ENCODE data around the gene CHST12. TPM values are rescaled to one million over a fixed set of nuclear protein-coding genes. Genes with fewer than 3 reads are reported as not detected.
"Not testable (repeated sequence)": the region's sequence is repeated elsewhere in the genome, so short reads cannot be mapped to it uniquely, and the experiment has no call there.

The CHST12 gene
- total RNA-seq, 1 experiment from 2014 or later = 24.7 TPM

DNA sequence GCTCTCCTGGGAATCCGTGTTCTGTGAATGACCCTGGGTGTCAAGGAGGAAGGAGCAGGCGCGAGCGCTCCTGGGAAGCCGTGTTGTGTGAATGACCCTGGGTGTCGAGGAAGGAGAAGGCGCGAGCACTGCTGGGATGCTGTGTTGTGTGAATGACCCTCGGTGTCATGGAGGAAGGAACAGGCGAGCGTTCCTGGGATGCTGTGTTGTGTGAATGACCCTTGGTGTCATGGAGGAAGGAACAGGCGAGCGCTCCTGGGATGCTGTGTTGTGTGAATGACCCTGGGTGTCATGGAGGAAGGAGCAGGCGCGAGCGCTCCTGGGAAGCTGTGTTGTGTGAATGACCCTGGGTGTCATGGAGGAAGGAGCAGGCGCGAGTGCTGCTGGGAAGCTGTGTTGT is 25.3 kb upstream of the CHST12 start:
- not testable (repeated sequence) for DNase-seq (ENCODE audit: low spot score)

DNA sequence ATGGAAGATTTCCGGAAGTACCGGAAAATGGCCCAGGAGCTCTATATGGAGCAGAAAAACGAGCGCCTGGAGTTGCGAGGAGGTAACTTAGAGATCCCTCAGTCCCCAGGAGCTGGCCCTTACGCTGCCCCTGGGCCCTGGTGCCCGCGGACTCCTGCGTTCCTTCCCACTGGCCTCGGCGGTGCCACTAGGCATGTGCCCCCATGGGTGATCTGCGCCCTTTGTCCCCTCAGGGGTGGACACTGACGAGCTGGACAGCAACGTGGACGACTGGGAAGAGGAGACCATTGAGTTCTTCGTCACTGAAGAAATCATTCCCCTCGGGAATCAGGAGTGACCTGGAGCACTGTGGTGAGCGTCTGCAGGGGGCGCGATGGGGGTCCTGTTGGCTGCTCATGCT is 24.2 kb upstream of the CHST12 start:
- no peak for DNase-seq (ENCODE audit: low spot score)

DNA sequence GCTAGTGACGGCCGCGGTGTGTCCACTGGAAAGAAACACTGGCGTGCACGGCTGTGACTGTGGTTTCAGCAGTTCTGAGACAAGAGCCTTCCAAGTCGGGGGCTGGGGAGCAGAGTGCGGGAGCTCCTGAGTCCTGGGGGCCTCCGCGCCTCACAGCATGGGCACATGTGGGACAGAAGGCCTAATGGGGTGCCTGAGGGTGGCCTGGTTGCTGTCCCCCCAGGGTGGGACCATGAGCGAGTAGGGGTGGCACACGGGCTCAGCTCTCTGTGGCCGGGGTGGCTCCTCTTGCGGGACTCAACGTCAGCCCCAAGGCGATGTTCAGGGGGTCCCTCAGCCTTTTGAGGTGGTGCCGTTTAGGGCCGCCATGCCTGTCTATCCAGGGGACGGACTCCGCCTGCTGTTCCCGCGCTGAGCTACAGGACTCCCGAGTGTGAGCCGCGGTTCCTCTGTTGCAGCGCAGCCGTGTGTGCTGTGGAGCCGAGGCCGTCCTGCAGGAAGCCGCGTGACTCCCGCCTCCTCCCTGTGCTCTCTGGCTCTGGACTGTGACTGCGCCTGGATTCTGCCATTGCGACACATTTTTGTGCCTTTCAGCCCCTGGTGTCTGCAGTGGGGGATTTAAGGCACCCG is 23.5 kb upstream of the CHST12 start:
- no peak for DNase-seq (ENCODE audit: low spot score)

DNA sequence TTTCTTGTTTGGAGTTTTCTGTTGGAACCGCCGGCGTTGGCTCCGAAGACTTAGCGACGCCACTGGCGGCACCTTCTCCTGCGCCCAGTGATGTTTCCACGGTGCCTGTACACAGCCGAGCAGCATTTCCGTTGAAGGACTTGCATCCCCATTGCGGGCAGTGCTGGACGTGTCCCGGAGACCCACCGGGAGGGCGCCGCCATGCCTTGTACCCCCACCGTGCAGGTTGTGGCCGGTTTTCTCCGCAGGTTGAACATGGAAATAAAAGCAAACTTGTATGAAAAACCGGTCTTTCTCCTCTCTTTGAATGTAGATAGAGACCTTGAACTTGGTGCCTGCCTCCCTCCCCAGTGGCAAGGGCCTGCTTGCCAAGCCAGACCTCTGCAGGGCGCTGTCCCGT is 22.9 kb upstream of the CHST12 start:
- no peak for DNase-seq (ENCODE audit: low spot score)

DNA sequence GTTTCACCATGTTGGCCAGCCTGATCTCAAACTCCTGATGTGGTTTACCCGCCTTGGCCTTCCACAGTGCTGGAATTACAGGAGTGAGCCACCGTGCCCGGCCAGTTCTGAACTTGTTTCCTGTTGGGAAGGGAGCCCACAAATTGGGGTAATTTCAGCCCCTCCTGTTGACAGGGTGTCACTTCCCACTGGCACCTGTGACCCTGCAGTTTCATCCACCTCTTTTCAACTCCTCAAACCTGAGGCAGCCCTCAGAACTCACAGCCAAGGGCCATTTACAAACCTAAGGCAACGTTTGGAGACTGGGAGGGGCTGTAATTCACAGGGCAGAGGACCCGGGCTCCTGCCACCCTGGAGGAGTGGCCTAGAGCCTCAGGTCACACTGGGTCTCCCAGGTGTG is 22.2 kb upstream of the CHST12 start:
- DNase-seq (ENCODE audit: low spot score) = no peak

DNA sequence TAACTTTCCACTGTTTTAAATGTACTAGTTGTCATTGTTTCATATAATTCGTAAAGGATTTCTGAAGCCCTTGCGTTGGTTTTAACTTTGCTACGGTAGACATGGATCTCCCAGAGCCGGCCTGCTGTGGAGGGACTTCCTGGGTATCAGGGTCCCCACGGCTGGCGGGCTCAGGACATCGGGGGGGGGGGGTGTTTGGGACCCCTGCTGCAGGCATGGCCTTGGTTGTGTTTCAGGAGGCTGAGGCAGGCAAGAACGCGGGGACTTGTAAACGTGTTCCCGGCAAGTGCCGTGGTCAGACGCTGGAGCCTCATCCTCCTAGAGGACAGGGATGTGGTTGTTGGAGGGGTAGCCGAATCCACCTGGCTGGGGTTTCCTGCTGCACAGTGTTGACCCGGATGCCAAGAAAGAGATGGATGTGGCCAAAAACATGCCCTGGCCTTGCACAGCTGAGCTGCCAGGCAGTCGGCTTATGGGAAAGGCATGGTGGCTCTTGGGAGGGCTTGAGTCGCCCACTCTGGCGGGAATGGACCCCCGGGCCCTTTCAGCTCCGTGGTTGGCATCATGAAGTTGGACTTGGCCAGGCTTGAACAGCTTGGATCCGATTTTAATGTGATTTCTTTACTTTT is 21.4 kb upstream of the CHST12 start:
- no peak for DNase-seq (ENCODE audit: low spot score)

DNA sequence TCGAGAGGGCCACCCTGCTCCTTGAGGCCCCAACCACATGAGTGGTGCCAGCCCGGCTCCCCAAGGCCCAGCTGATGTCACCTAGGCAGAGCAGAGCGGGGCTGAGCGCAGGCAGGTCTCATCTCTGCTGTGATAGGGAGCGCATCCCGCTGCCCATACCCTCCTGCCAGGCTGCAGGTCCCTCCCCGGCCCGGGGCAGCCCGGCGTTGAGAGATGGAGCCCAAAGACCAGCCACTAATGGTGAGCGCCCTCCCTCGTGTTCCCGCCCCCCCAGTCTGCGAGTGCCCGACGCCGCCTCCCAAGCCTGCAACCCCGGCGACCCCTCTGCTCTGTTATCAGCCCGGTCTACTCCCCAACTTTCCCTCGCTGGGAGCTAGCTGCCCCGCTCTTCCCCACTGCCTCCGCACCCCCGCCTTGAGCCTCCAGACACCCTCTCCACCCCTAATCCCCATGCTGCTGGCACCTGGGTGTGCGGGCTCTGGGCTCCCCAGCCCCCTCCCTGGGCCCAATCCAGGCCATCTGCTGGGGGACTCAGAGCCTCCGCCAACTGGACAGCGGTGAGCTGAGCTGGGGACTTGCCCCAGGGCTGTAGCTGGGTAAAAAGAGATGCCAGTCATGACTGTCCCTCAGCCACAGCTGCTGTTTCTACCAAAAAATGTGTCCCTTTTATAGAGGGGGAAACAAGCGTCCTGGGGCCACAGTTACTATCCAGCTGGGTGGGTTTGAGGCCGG is 19.7 kb upstream of the CHST12 start:
- no peak for DNase-seq (ENCODE audit: low spot score)

DNA sequence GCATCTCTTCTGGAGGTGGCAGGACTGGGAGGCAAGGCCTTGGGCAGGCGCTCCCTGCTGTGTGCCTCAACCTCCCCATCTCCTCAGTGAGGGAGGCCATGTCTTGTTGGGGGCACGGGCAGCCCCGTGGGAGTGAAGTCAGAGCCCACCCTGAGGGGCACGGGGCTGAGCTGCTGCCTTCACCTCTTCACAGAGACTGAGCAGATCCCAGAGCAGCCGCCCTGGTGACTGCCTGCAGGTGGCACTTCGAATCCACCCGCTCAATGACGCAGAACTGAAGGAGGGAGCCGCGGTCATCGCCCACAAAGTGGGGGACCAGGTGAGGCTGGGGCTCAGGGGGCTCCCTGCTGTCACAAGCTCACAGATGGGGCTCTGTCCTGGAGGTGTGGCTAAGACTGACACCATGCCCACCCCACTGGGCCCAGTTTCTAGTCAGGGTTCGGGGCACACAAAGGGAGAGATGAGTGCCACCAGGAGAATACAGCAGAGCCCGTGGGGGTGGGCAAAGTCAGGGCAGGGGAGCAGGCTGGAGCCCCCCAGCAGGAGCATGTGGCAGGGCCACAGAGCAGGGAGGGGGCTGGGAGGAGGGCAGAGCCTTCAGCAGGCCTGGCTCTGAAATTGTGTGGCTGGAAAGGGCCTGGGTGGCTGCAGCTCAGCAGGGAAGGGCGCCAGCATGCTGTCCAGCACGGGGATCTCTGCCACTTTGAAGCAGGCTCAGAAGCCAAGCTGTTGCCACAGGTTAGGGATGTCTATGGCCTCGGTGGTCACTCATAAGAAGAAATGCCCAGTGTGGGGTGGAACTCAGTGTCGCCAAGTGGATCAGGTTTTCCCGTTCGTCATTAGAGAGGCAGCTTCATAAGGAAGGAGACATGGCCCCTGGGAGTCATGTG is 18.8 kb upstream of the CHST12 start:
- no peak for DNase-seq (ENCODE audit: low spot score)

DNA sequence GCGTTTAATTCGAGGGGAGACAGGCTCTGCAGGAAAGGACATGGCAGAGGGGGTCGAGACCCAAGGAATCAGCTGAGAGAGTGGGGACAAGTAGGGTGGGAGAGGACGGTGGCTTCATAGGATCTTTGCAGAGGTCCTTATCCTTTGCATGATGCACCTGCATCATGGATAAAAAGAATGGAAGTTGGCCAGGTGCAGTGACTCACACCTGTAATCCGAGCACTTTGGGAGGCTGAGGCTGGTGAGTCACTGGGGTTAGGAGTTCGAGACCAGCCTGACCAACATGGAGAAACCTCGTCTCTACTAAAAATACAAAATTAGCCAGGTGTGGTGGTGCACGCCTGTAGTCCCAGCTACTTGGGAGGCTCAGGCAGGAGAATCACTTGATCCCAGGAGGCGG is 17.3 kb upstream of the CHST12 start:
- not testable (repeated sequence) for DNase-seq (ENCODE audit: low spot score)

DNA sequence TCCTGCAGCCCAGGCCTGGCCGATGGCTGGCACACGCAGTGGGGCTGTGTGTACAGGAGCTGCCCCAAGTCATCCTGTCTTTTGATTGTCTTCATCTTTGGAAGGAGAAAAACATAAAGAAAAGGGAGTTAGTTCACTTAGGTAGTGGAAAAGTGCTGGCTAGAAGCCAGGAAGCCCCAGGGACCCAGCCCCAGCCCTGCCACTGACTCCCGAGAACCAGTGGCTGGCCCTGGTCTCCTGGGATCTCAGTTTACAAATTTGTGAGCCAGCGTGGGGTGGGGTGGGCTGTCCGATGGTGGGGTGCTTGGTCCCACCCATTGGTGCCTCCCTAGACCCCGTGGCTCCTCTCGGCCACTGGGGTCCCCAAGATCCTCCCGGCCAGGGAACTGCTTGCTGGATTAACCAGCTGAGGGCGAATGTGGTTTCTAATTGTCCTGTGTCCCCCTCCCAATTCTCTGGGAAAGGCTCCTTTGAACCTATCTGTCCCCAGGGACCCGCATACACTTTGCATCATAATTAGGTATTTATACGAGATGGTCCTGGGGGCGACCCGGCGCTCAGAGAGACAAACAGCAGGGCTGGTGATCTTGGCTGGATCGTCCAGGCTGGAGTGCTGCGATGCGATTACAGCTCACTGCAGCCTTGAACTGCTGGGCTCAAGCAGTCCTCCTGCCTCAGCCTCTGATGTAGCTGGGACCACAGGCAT is 16.3 kb upstream of the CHST12 start:
- DNase-seq (ENCODE audit: low spot score) = no peak

DNA sequence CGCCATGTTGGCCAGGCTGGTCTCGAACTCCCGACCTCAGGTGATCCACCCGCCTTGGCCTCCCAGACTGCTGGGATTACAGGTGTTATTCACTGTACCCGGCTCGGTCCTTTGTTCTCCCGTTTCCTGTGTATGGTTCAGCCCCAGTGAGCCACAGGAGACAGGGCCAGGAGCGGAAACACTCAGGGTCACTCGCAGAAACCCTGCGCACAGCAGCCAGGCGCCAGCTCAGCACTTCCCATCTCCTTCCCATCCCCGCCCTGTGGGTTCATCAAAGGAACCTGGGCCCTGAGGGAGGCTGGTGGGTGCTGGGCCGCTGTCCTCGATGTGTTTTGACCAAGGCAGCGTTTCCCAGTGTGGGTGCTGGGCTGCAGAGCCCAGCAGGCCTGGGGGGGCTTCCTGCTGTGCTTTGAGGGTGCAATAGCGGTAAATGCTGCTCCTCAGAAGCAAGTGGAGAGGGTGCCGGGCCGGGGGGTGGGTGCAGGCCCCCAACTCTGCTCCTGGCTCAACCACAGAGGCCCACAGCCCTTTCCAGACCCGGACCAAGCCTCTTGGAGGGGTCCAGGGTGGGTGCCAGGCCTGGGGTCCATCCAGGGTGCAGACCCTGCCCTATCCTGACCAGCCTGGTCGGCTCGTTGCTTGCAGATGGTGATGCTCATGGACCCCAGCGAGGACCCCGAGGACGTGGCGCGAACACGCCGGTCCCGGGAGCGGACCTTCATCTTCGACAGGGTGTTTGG is 15.3 kb upstream of the CHST12 start:
- no peak for DNase-seq (ENCODE audit: low spot score)

DNA sequence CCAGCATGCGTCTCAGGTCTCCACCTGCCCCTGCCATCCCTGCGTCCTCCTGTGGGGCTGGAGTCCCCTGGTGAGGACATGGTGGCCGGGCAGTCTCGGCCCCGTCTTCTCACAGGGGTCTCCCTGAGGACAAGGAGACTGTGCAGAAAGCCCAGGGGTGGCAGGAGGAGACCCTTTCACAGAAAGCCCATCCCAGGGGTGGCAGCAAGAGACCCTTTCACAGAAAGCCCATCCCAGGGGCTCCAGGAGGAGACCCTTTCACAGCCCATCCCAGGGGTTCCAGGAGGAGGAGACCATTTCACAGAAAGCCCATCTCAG is 14.8 kb upstream of the CHST12 start:
- no peak for DNase-seq (ENCODE audit: low spot score)

DNA sequence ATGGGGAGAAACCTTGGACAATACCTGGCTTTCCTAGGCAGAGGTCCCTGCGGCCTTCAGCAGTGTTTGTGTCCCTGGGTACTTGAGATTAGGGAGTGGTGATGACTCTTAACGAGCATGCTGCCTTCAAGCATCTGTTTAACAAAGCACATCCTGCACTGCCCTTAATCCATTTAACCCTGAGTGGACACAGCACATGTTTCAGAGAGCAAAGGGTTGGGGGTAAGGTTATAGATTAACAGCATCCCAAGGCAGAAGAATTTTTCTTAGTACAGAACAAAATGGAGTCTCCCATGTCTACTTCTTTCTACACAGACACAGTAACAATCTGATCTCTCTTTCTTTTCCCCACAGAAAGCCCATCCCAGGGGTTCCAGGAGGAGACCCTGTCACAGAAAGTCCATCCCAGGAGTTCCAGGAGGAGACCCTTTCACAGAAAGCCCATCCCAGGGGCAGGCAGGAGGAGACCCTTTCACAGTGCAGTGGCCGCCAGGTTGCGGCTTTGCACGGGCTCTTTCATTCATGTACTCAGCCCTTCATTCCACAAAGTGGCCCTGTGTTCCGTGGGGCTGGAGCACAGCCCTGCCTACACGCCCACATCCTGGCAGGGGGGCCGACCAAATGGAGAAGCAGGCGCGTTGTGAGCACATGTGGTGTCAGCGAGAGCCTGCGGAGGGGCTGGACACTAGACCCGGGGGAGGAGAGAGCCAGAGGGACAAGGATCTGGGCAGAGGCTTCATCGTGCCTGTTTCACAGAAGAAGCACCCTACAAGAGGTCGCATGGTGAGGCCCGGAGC is 13.2 kb upstream of the CHST12 start:
- not testable (repeated sequence) for DNase-seq (ENCODE audit: low spot score)

DNA sequence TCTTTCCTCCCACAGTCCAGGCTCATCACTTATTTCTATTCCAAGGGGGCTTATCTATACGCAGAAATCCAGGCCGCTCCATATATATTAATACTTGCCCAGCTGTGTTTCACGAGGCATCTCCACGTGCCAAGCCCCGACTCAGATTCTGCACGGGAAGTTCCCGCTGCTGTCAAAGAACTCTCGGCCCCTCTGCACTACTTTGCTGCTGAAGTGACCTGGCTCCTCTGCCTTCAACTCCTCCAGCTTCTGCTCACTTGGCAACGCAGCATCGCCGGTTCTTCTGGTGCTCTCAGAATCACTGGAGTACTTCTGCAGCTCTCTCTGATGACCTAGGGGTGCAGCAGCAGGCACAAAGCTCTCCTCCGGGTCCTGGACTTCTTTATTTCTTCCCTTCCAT is 9.7 kb upstream of the CHST12 start:
- no peak for DNase-seq (ENCODE audit: low spot score)

DNA sequence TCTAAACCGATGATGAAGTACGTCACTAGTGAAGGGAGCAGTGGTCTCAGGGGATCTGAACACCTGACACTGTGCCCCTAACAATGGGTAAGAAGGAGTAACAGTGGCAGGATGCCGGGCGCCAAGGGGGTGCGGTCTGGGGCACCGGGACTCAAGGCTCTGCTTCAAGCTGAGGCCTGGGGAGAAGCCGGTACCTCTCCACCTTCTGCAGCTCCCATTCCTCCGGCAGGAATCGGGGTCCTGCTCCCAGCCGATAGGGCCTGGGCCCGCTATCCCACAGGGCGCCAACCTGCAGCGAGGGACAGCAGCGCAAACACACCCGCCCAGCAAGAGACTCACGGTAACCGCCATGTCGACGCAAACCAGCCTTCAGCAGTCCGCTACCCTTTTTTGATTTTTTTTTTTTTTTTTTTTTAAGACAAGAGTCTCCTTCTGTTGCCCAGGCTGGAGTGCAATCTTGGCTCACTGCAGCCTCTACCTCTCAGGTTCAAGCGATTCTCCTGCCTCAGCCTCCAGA is 8.8 kb upstream of the CHST12 start:
- no peak for DNase-seq (ENCODE audit: low spot score)

DNA sequence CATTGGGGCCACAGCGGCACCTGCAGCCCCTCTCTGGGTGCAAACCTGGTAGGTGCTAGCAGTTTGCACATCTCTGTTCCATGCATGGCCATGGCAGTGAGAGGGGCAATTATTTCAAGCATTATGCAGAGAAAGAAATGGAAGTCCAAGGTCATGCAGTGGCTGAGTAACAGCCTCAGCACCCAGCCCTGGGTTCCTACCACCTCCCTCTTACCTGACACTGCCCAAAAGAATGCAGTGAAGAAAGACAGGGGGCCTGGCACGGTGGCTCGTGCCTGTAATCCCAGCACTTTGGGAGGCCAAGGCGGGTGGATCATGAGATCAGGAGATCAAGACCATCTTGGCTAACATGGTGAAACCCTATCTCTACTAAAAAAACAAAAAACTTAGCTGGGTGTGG is 4.9 kb upstream of the CHST12 start:
- DNase-seq (ENCODE audit: low spot score) = no peak

DNA sequence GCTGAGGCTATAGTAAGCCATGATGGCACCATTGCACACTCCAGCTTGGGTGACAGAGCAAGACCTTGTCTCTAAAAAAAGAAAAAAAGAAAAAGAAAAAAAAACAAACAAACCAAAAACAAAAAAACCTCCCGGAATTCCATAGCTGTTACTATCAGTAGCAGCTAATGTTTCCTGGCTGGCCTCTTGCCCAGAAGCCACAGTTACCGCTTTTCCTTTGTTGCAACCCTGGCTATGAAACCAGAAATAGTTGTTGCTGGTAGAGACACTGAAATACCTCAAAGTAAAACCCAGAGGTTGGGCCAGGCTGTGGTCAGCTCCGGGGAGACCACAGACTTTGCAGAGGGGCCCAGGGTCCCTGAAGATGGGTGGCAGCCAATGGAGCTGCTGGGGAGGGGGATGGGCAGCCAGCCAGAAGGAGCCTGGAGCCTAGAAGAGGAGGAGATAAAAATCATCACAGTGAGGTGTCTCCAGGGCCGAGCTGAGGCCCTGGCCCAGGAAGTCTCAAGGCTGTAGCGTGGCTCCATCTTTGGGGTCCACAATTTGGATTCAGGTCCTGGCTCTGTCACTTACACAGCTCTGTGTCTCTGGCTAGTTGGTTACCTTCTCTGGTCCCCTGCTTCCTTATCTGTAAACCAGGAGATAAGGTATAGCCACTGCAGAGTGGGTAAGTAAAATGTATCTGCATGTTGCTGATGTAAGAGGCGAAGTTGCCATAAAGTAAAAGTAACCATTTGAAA is 3.4 kb upstream of the CHST12 start:
- peak; percentile 75 for DNase-seq (ENCODE audit: low spot score)

DNA sequence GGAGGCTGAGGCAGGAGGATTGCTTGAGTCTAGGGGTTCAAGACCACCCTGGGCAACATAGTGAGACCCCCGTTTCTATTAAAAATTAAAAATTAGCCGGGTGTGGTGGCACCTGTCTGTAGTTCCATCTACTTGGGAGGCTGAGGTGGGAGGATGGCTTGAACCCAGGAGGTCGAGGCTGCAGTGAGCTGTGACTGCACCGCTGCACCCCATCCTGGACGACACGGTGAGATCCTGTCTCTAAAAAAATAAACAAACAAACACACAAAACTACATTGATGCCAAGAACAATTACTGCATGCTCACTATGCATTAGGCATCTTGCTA is 761 bp upstream of the CHST12 start:
- no peak for DNase-seq (ENCODE audit: low spot score)

Measured in HT-29 (cell line).